ENCODE results near the gene HSPA12B.

HSPA12B gene

GRCh38 chr20:3729811-3730540 lies 2.5 kb upstream of the HSPA12B start:
- DNase-seq (ENCODE audit: low read depth) = no peak

- DNase-seq (ENCODE audit: low read depth) = no peak
Observed at GRCh38 chr20:3730803-3731672, 1.4 kb upstream of the HSPA12B start.

- no peak for DNase-seq (ENCODE audit: low read depth)
Observed at GRCh38 chr20:3731944-3732326, 550 bp upstream of the HSPA12B start.

- DNase-seq (ENCODE audit: low read depth) = no peak
Observed at GRCh38 chr20:3733119-3733995, 872 bp downstream of the HSPA12B start.

- no peak for DNase-seq (ENCODE audit: low read depth)
Observed at GRCh38 chr20:3734111-3734843, 1.8 kb downstream of the HSPA12B start.

- DNase-seq (ENCODE audit: low read depth) = no peak
Observed at GRCh38 chr20:3735768-3736167, 3.3 kb downstream of the HSPA12B start.

- DNase-seq (ENCODE audit: low read depth) = no peak
Observed at GRCh38 chr20:3738111-3739053, 5.9 kb downstream of the HSPA12B start.

GRCh38 chr20:3739054-3739925 lies 6.8 kb downstream of the HSPA12B start:
- no peak for DNase-seq (ENCODE audit: low read depth)

- no peak for DNase-seq (ENCODE audit: low read depth)
Observed at GRCh38 chr20:3739926-3740451, 7.5 kb downstream of the HSPA12B start.

- DNase-seq (ENCODE audit: low read depth) = no peak
Observed at GRCh38 chr20:3740615-3741301, 8.3 kb downstream of the HSPA12B start.

- no peak for DNase-seq (ENCODE audit: low read depth)
Observed at GRCh38 chr20:3741836-3742458, 9.5 kb downstream of the HSPA12B start.

- DNase-seq (ENCODE audit: low read depth) = no peak
Observed at GRCh38 chr20:3743251-3743650, 10.8 kb downstream of the HSPA12B start.

- DNase-seq (ENCODE audit: low read depth) = no peak
Observed at GRCh38 chr20:3744037-3744436, 11.6 kb downstream of the HSPA12B start.

GRCh38 chr20:3744806-3745685 lies 12.6 kb downstream of the HSPA12B start:
- no peak for DNase-seq (ENCODE audit: low read depth)

- no peak for DNase-seq (ENCODE audit: low read depth)
Observed at GRCh38 chr20:3745686-3746173, 13.2 kb downstream of the HSPA12B start.

GRCh38 chr20:3747471-3747870 lies 15.0 kb downstream of the HSPA12B start:
- no peak for DNase-seq (ENCODE audit: low read depth)

GRCh38 chr20:3748073-3748472 lies 15.6 kb downstream of the HSPA12B start:
- no peak for DNase-seq (ENCODE audit: low read depth)
